Trophoblast cell (in vitro differentiated cells and primary cell): ENCODE measurements around the gene SLC24A4.

Experiments used
- DNase-seq, 2 donors: peaks; one replicate each; pipeline ENCODE4 v3.0.0-alpha.2; 2016
- H2AFZ ChIP-seq: 2 replicates; pipeline ENCODE4 v1.6.1; 2013; ENCODE audit warnings: low read length, moderate library complexity, mild to moderate bottlenecking; ENCODE audit not compliant: insufficient read depth, poor library complexity
- H2AK5ac ChIP-seq: 2 replicates; pipeline ENCODE4 v1.6.1; 2013; ENCODE audit warnings: mild to moderate bottlenecking, low read length
- H2BK120ac ChIP-seq: 2 replicates; pipeline ENCODE4 v1.6.1; 2013; ENCODE audit warnings: low read length, mild to moderate bottlenecking, moderate library complexity; ENCODE audit not compliant: insufficient read depth, poor library complexity
- H2BK12ac ChIP-seq: 2 replicates; pipeline ENCODE4 v1.6.1; 2013; ENCODE audit warnings: mild to moderate bottlenecking, low read length, moderate library complexity
- H2BK5ac ChIP-seq: 2 replicates; pipeline ENCODE4 v1.6.1; 2013; ENCODE audit warnings: low read length, low read depth, moderate library complexity, mild to moderate bottlenecking; ENCODE audit not compliant: poor library complexity
- H3K14ac ChIP-seq: 2 replicates; pipeline ENCODE4 v1.6.1; 2013; ENCODE audit warnings: mild to moderate bottlenecking, low read length
- H3K18ac ChIP-seq: 2 replicates; pipeline ENCODE4 v1.6.1; 2013; ENCODE audit warnings: mild to moderate bottlenecking, low read length
- H3K23ac ChIP-seq: 2 replicates; pipeline ENCODE4 v1.6.1; 2013; ENCODE audit warnings: low read length
- H3K27ac ChIP-seq: 2 replicates; pipeline ENCODE4 v1.5.1; 2013; ENCODE audit warnings: low read depth, mild to moderate bottlenecking, inconsistent platforms, low read length, moderate library complexity
- H3K27me3 ChIP-seq: 2 replicates; pipeline ENCODE4 v1.6.1; 2013; ENCODE audit warnings: inconsistent platforms, mild to moderate bottlenecking, low read length, moderate library complexity; ENCODE audit not compliant: insufficient read depth
- H3K36me3 ChIP-seq, 2 experiments: 1 replicate in 1 of 2; 2 replicates in 1 of 2; pipeline ENCODE4 v1.6.1; 2013; ENCODE audit warnings: low read length in 2 of 2, mild to moderate bottlenecking in 2 of 2, moderate library complexity in 1 of 2; ENCODE audit not compliant: insufficient read depth in 2 of 2, control insufficient read depth in 1 of 2
- H3K4ac ChIP-seq: 2 replicates; pipeline ENCODE4 v1.6.1; 2013; ENCODE audit warnings: low read depth, mild to moderate bottlenecking, low read length, moderate library complexity
- H3K4me1 ChIP-seq, 2 experiments: 1 replicate in 1 of 2; 2 replicates in 1 of 2; pipeline ENCODE4 v1.6.1; 2013; ENCODE audit warnings: low read length in 2 of 2, mild to moderate bottlenecking in 2 of 2, moderate library complexity in 1 of 2; ENCODE audit not compliant: insufficient read depth in 2 of 2, control insufficient read depth in 1 of 2
- H3K4me2 ChIP-seq: 2 replicates; pipeline ENCODE4 v1.6.1; 2013; ENCODE audit warnings: inconsistent platforms, mild to moderate bottlenecking, low read length, moderate library complexity
- H3K4me3 ChIP-seq: 2 replicates; pipeline ENCODE4 v1.5.1; 2013; ENCODE audit warnings: mild to moderate bottlenecking, low read depth, low read length, inconsistent platforms
- H3K79me1 ChIP-seq: one replicate; pipeline ENCODE4 v1.6.1; 2013; ENCODE audit warnings: low read length
- H3K79me2 ChIP-seq: 2 replicates; pipeline ENCODE4 v1.6.1; 2013; ENCODE audit warnings: low read length, mild to moderate bottlenecking; ENCODE audit not compliant: control insufficient read depth, insufficient read depth, poor library complexity
- H3K9ac ChIP-seq: 2 replicates; pipeline ENCODE4 v1.6.1; 2013; ENCODE audit warnings: mild to moderate bottlenecking, low read length
- H3K9me3 ChIP-seq: 2 replicates; pipeline ENCODE4 v1.6.1; 2013; ENCODE audit warnings: low read depth, mild to moderate bottlenecking, control low read depth, inconsistent platforms, low read length; ENCODE audit not compliant: insufficient read depth
- H4K12ac ChIP-seq: 2 replicates; pipeline ENCODE4 v1.6.1; 2013; ENCODE audit warnings: low read depth, mild to moderate bottlenecking, low read length, moderate library complexity
- H4K8ac ChIP-seq: 2 replicates; pipeline ENCODE4 v1.6.1; 2013; ENCODE audit warnings: low read depth, mild to moderate bottlenecking, low read length, moderate library complexity
- H4K91ac ChIP-seq: one replicate; pipeline ENCODE4 v1.6.1; 2013; ENCODE audit warnings: low read depth, mild to moderate bottlenecking, low read length, moderate library complexity
- WGBS: extraction: QIAGEN DNeasy Blood & Tissue Kit; methylation state at CpG from one replicate; pipeline ENCODE4 v1.1.7; 2013; ENCODE audit warnings: missing lambda C conversion rate; ENCODE audit not compliant: insufficient read length, insufficient coverage; ENCODE audit errors: extremely low coverage; 5-methylcytosine and 5-hydroxymethylcytosine counted together

Gene SLC24A4

GRCh38 chr14:92464156-92464555 lies 141.2 kb downstream of the SLC24A4 start:
- Histone ChIP-seq H2BK12ac (no peak overlapping the region), H4K8ac (no peak overlapping the region), H3K23ac (no peak overlapping the region), H3K4me2 (no peak overlapping the region), H3K36me3 (no peaks in the 10 kb centered on the region), H3K27me3 (no peaks in the 10 kb centered on the region), H3K79me1 (no peaks in the 10 kb centered on the region), H3K4ac (no peak overlapping the region), H3K9ac (no peak overlapping the region), H2AK5ac (no peak overlapping the region), H2BK5ac (no peak overlapping the region), H3K18ac (no peak overlapping the region), H3K27ac (no peak overlapping the region), H3K14ac (no peak overlapping the region), H2AFZ (no peak overlapping the region), H3K4me3 (no peak overlapping the region), H3K9me3 (peaks cover 4% of the 10 kb centered on the region), H4K12ac (no peak overlapping the region), H2BK120ac (no peak overlapping the region), H3K79me2 (no peaks in the 10 kb centered on the region), H4K91ac (no peak overlapping the region), H3K4me1 (peaks cover 0 to 4% of the 10 kb centered on the region in 2 experiments)
- DNase-seq, result no peak
- no CpG with 5 or more reads among the region's 6 CpGs for WGBS

GRCh38 chr14:92464716-92465115 lies 141.8 kb downstream of the SLC24A4 start:
- H4K12ac ChIP-seq, result no peak overlapping the region
- no peak overlapping the region for H3K4me2 ChIP-seq
- no peak overlapping the region for H3K4me3 ChIP-seq
- no peak overlapping the region for H3K9ac ChIP-seq
- H2BK5ac ChIP-seq, result no peak overlapping the region
- H4K91ac ChIP-seq, result no peak overlapping the region
- no CpG with 5 or more reads among the region's 9 CpGs for WGBS
- H3K4ac ChIP-seq, result no peak overlapping the region
- no peaks in the 10 kb centered on the region for H3K4me1 ChIP-seq
- no peak overlapping the region for H3K14ac ChIP-seq
- H2AK5ac ChIP-seq, result no peak overlapping the region
- peaks cover 4% of the 10 kb centered on the region for H3K9me3 ChIP-seq
- no peak overlapping the region for H3K27ac ChIP-seq
- H3K79me2 ChIP-seq, result no peaks in the 10 kb centered on the region
- no peak overlapping the region for H3K18ac ChIP-seq
- no peak overlapping the region for H2AFZ ChIP-seq
- H3K27me3 ChIP-seq, result no peaks in the 10 kb centered on the region
- DNase-seq, result no peak
- H2BK120ac ChIP-seq, result no peak overlapping the region
- no peak overlapping the region for H4K8ac ChIP-seq
- no peaks in the 10 kb centered on the region for H3K79me1 ChIP-seq
- H2BK12ac ChIP-seq, result no peak overlapping the region
- no peaks in the 10 kb centered on the region for H3K36me3 ChIP-seq
- no peak overlapping the region for H3K23ac ChIP-seq

- Histone ChIP-seq H3K18ac (no peak overlapping the region), H3K9me3 (peaks cover 4% of the 10 kb centered on the region), H2AFZ (no peak overlapping the region), H4K8ac (no peak overlapping the region), H2BK5ac (no peak overlapping the region), H2BK120ac (no peak overlapping the region), H3K27me3 (no peaks in the 10 kb centered on the region), H3K9ac (no peak overlapping the region), H2AK5ac (no peak overlapping the region), H4K91ac (no peak overlapping the region), H3K79me2 (no peaks in the 10 kb centered on the region), H2BK12ac (no peak overlapping the region), H3K27ac (no peak overlapping the region), H3K23ac (no peak overlapping the region), H3K4ac (no peak overlapping the region), H3K36me3 (no peaks in the 10 kb centered on the region), H4K12ac (no peak overlapping the region), H3K4me2 (no peak overlapping the region), H3K79me1 (no peaks in the 10 kb centered on the region), H3K14ac (no peak overlapping the region), H3K4me3 (no peak overlapping the region), H3K4me1 (no peaks in the 10 kb centered on the region)
- no CpG with 5 or more reads among the region's 13 CpGs for WGBS
- no peak for DNase-seq
Observed at GRCh38 chr14:92465353-92466055, 142.5 kb downstream of the SLC24A4 start.

DNA sequence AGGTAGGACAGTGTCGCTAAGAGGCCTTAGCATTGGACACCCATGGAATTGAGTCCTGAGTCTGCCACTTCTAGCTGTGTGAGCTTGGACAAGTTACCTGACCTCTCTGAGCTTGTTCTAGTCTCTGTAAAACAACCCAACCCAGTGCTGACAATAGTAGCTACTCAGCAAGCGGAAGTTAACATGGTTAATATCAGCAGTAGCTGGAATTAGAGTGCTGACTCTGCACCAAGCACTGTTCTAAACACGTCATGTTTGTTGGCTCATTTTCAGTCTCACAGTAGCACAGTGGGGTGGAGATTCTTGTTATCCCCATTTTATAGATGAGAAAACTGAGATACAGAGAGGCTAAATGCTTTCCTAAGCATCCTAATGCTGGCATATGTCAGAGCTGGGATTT lies 143.1 kb downstream of the SLC24A4 start:
- no peak for DNase-seq
- Histone ChIP-seq H3K4me1 (no peaks in the 10 kb centered on the region), H3K4me3 (no peak overlapping the region), H3K18ac (no peak overlapping the region), H2AK5ac (no peak overlapping the region), H3K79me1 (no peaks in the 10 kb centered on the region), H3K9me3 (peaks cover 4% of the 10 kb centered on the region), H3K36me3 (no peaks in the 10 kb centered on the region), H3K9ac (no peak overlapping the region), H2BK120ac (no peak overlapping the region), H2BK12ac (no peak overlapping the region), H3K4me2 (no peak overlapping the region), H4K12ac (no peak overlapping the region), H2AFZ (no peak overlapping the region), H4K8ac (no peak overlapping the region), H3K79me2 (no peaks in the 10 kb centered on the region), H3K14ac (no peak overlapping the region), H4K91ac (no peak overlapping the region), H3K27ac (no peak overlapping the region), H2BK5ac (no peak overlapping the region), H3K27me3 (no peaks in the 10 kb centered on the region), H3K23ac (no peak overlapping the region), H3K4ac (no peak overlapping the region)
- WGBS, result no CpG with 5 or more reads among the region's 3 CpGs
